AG08396 (cell line): ENCODE measurements around the gene TIGD3.

Experiments
- DNase-seq: peaks from one replicate; pipeline ENCODE4 v3.0.0; 2012; ENCODE audit warnings: low spot score, mixed read lengths

TIGD3 gene

GRCh38 chr11:65390099-65390941 is 35.8 kb downstream of the TIGD3 start:
- DNase-seq, result peak; percentile 53

GRCh38 chr11:65390996-65391395 is 36.4 kb downstream of the TIGD3 start:
- peak; percentile 69 for DNase-seq

GRCh38 chr11:65392186-65392829 is 37.8 kb downstream of the TIGD3 start:
- no peak for DNase-seq

GRCh38 chr11:65392899-65393298 is 38.3 kb downstream of the TIGD3 start:
- DNase-seq, result no peak

- DNase-seq, result no peak
Measured at GRCh38 chr11:65393513-65394079, 39.0 kb downstream of the TIGD3 start.

DNA sequence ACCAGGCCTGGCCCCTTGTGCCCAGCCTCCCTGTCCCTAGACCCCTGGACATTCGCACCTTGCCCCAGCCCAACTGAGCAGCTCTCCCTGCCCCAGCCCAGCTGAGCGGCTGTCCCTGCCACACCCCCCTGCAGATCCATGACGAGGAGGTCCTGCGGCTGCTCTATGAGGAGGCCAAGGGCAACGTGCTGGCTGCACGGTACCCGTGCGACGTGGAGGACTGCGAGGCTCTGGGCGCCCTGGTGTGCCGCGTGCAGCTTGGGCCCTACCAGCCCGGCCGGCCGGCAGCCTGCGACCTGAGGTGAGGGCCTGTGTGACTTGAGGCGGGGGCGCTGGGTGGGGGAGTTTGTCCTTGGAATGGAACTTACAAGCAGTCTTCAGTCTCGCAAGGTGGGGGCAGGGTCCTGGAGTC is 39.6 kb downstream of the TIGD3 start:
- no peak for DNase-seq

DNA sequence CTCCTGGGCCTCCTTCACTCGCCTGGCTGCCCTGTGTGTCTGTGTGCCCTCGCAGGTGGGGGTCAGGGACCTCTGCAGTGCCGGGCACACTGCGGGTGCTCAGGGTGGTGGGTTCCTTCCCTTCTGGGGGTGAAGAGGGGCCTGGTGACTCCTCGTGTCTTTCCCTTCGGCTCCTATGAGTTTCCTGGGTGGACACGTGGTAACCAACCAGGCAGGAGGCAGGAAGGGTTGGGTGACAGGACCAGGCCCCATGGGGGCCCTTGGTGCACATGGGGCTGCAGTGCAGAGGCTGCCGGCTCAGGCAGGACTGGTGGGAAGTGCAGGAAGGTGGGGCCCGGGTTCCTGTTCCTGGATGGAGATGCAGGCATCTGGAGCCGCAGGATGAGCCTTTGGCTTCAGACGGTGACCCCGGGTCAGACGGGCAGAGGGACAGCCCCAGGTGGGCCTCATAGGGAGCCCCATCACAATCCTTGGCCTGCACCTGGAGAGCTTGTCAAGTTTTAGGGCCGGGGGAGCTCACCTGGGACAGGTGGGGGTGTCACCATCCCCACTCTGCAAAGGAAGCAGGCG is 41.5 kb downstream of the TIGD3 start:
- DNase-seq, result no peak

GRCh38 chr11:65396769-65397745 is 42.5 kb downstream of the TIGD3 start:
- no peak for DNase-seq

GRCh38 chr11:65398362-65398910 is 43.9 kb downstream of the TIGD3 start:
- DNase-seq, result no peak

GRCh38 chr11:65399249-65399648 is 44.7 kb downstream of the TIGD3 start:
- DNase-seq, result no peak

GRCh38 chr11:65399845-65400244 is 45.3 kb downstream of the TIGD3 start:
- DNase-seq, result no peak

DNA sequence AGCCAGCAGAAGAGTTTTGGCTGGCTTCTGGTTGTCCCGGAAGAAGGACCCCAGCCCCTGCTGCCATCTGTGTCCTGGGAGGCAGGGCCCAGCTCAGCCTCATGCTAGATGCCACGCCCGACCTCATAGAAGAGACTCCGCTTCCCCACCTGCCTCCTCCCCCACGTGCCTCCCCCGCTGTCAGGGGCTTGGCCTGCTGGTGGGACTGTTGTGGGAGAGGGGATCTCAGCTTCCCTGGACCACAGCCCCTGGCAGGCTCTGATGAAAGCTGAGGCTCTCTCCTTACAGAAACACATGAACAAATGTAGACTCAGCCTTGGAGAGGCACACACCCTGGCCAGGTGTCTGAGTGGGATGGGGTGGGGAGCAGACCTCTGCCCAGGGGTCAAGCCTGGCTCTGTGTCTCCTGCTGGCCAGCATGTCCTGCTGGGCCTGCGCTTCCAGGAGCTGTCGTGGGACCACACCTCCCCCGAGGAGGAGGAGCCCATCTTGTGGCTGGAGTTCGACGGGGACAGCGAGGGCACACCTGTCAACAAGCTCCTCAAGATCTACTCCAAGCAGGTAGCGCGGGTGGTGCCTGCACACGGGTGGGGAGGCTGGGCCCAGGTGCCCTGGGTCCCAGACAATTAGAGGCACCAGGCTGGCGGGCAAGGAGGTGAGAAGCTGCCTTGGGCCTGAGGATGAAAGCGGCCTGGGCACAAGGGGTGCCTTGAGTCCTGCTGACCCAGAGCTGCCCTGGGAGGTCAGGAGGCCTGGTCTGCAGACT is 45.9 kb downstream of the TIGD3 start:
- no peak for DNase-seq

- DNase-seq, result no peak
Measured at GRCh38 chr11:65401073-65401802, 46.7 kb downstream of the TIGD3 start.

- DNase-seq, result no peak
Measured at GRCh38 chr11:65401803-65402248, 47.3 kb downstream of the TIGD3 start.

DNA sequence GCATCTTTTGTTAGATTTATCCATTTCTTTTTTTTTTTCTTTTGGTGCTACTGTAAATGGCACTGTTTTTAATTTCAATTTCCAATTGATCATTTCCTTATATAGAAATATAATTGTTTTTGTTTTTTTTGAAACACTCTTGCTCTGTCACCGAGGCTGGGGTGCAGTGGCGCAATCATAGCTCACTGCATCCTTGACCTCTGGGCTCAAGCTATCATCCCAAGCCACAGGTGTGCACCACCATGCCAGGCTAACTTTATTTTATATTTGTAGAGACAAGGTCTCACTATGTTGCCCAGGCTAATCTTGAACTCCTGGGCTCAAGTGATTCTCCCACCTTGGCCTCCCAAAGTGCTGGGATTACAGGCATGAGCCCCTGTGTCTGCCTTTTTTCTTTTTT is 48.2 kb downstream of the TIGD3 start:
- no peak for DNase-seq

GRCh38 chr11:65403607-65404121 is 49.1 kb downstream of the TIGD3 start:
- no peak for DNase-seq

DNA sequence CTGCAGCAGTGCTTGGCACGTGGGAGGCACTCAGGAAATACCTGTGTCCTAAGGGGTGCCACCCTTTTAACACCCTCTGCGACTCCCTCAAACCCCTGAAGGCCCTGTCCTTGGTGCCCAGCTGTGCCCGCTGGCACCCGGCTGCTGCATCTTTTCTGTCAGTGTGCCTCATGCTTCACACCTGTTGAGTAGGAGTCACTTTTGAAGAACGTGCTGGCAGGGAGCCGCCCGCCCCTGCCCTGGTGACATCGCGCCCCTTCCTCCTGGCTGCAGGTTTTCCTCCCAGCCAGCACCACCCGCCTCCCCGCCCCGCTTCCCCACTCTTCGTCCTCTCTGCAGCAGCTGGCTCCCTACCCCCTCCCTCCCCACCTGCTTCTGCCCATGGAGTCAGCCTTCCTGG is 49.7 kb downstream of the TIGD3 start:
- DNase-seq, result no peak

- DNase-seq, result no peak
Measured at GRCh38 chr11:65404638-65405339, 50.2 kb downstream of the TIGD3 start.
